Measurements from ENCODE around the gene PDCD1LG2. TPM values are rescaled to one million over a fixed set of nuclear protein-coding genes. Genes with fewer than 3 reads are reported as not detected.

The PDCD1LG2 gene
- total RNA-seq, 1 experiment from 2014 or later: not detected

GRCh38 chr9:5500441-5501235 lies 9.7 kb upstream of the PDCD1LG2 start:
- Histone ChIP-seq H3K9ac (ENCODE audit: low read length) (no peak overlapping the region), H2AFZ (ENCODE audit: low read length) (no peak overlapping the region), H3K27me3 (ENCODE audit: low read length) (no peaks in the 10 kb centered on the region), H4K20me1 (ENCODE audit: insufficient read depth, low read depth, low read length) (no peaks in the 10 kb centered on the region), H3K79me2 (ENCODE audit: low read length) (peaks cover 53% of the 10 kb centered on the region), H3K4me1 (ENCODE audit: low read length) (peaks cover 4% of the 10 kb centered on the region; the same call in 1 of the 2 replicates), H3K4me2 (ENCODE audit: low read depth, low read length, poor library complexity, severe bottlenecking) (no peak overlapping the region), H3K9me3 (ENCODE audit: low read length) (no peaks in the 10 kb centered on the region), H3K27ac (ENCODE audit: low read length) (no peak overlapping the region), H3K36me3 (ENCODE audit: insufficient read depth, low read length) (0 out of 2 replicates have a peak, but pooled peaks cover 3% of the 10 kb centered on the region), H3K4me3 (ENCODE audit: low read length) (no peak overlapping the region), H3K9me2 (replicated peaks; ENCODE audit: insufficient read depth, low read length) (no peaks in the 10 kb centered on the region)
- no peak for DNase-seq

GRCh38 chr9:5502553-5502952 lies 7.8 kb upstream of the PDCD1LG2 start:
- Histone ChIP-seq H3K79me2 (ENCODE audit: low read length) (peaks cover 62% of the 10 kb centered on the region), H3K9ac (ENCODE audit: low read length) (no peak overlapping the region), H3K27me3 (ENCODE audit: low read length) (no peaks in the 10 kb centered on the region), H3K36me3 (ENCODE audit: insufficient read depth, low read length) (0 out of 2 replicates have a peak, but pooled peaks cover 3% of the 10 kb centered on the region), H3K4me1 (ENCODE audit: low read length) (peaks cover 4% of the 10 kb centered on the region; the same call in 1 of the 2 replicates), H3K27ac (ENCODE audit: low read length) (no peak overlapping the region), H3K4me3 (ENCODE audit: low read length) (no peak overlapping the region), H3K4me2 (ENCODE audit: low read depth, low read length, poor library complexity, severe bottlenecking) (no peak overlapping the region), H4K20me1 (ENCODE audit: insufficient read depth, low read depth, low read length) (no peaks in the 10 kb centered on the region), H3K9me3 (ENCODE audit: low read length) (no peaks in the 10 kb centered on the region), H2AFZ (ENCODE audit: low read length) (no peak overlapping the region), H3K9me2 (replicated peaks; ENCODE audit: insufficient read depth, low read length) (no peaks in the 10 kb centered on the region)
- DNase-seq: no peak

- H3K36me3 ChIP-seq (ENCODE audit: insufficient read depth, low read length): peaks cover 5% of the 10 kb centered on the region; the same call in 1 of the 2 replicates
- DNase-seq: no peak
- H3K9ac ChIP-seq (ENCODE audit: low read length): no peak overlapping the region
- H4K20me1 ChIP-seq (ENCODE audit: insufficient read depth, low read depth, low read length): no peaks in the 10 kb centered on the region
- no peaks in the 10 kb centered on the region for H3K27me3 ChIP-seq (ENCODE audit: low read length)
- H3K4me2 ChIP-seq (ENCODE audit: low read depth, low read length, poor library complexity, severe bottlenecking): no peak overlapping the region
- H3K79me2 ChIP-seq (ENCODE audit: low read length): peaks cover 28% of the 10 kb centered on the region
- H3K4me1 ChIP-seq (ENCODE audit: low read length): peaks cover 5% of the 10 kb centered on the region
- H3K9me2 ChIP-seq (replicated peaks; ENCODE audit: insufficient read depth, low read length): no peaks in the 10 kb centered on the region
- no peaks in the 10 kb centered on the region for H3K9me3 ChIP-seq (ENCODE audit: low read length)
- H3K27ac ChIP-seq (ENCODE audit: low read length): no peak overlapping the region
- no peak overlapping the region for H3K4me3 ChIP-seq (ENCODE audit: low read length)
- no peak overlapping the region for H2AFZ ChIP-seq (ENCODE audit: low read length)
Observed at GRCh38 chr9:5509573-5509972, 758 bp upstream of the PDCD1LG2 start.

- Histone ChIP-seq H3K4me2 (ENCODE audit: low read depth, low read length, poor library complexity, severe bottlenecking) (no peak overlapping the region), H3K9ac (ENCODE audit: low read length) (no peak overlapping the region), H3K9me3 (ENCODE audit: low read length) (no peaks in the 10 kb centered on the region), H3K4me3 (ENCODE audit: low read length) (no peak overlapping the region), H3K4me1 (ENCODE audit: low read length) (peaks cover 5% of the 10 kb centered on the region), H3K36me3 (ENCODE audit: insufficient read depth, low read length) (peaks cover 5% of the 10 kb centered on the region; the same call in 1 of the 2 replicates), H3K27ac (ENCODE audit: low read length) (no peak overlapping the region), H3K79me2 (ENCODE audit: low read length) (peaks cover 14% of the 10 kb centered on the region), H4K20me1 (ENCODE audit: insufficient read depth, low read depth, low read length) (no peaks in the 10 kb centered on the region), H3K9me2 (replicated peaks; ENCODE audit: insufficient read depth, low read length) (no peaks in the 10 kb centered on the region), H2AFZ (ENCODE audit: low read length) (no peak overlapping the region), H3K27me3 (ENCODE audit: low read length) (no peaks in the 10 kb centered on the region)
- no peak for DNase-seq
Observed at GRCh38 chr9:5510989-5511388, 658 bp downstream of the PDCD1LG2 start.

GRCh38 chr9:5511476-5511875 lies 1.1 kb downstream of the PDCD1LG2 start:
- no peaks in the 10 kb centered on the region for H3K9me3 ChIP-seq (ENCODE audit: low read length)
- no peaks in the 10 kb centered on the region for H3K27me3 ChIP-seq (ENCODE audit: low read length)
- H3K4me2 ChIP-seq (ENCODE audit: low read depth, low read length, poor library complexity, severe bottlenecking): no peak overlapping the region
- H3K36me3 ChIP-seq (ENCODE audit: insufficient read depth, low read length): peaks cover 5% of the 10 kb centered on the region; the same call in 1 of the 2 replicates
- DNase-seq: no peak
- peaks cover 5% of the 10 kb centered on the region for H3K4me1 ChIP-seq (ENCODE audit: low read length)
- H4K20me1 ChIP-seq (ENCODE audit: insufficient read depth, low read depth, low read length): no peaks in the 10 kb centered on the region
- H3K4me3 ChIP-seq (ENCODE audit: low read length): no peak overlapping the region
- H3K27ac ChIP-seq (ENCODE audit: low read length): no peak overlapping the region
- H2AFZ ChIP-seq (ENCODE audit: low read length): no peak overlapping the region
- peaks cover 9% of the 10 kb centered on the region; the same call in 1 of the 2 replicates for H3K79me2 ChIP-seq (ENCODE audit: low read length)
- no peaks in the 10 kb centered on the region for H3K9me2 ChIP-seq (replicated peaks; ENCODE audit: insufficient read depth, low read length)
- no peak overlapping the region for H3K9ac ChIP-seq (ENCODE audit: low read length)

GRCh38 chr9:5511935-5512580 lies 1.7 kb downstream of the PDCD1LG2 start:
- Histone ChIP-seq H3K4me1 (ENCODE audit: low read length) (peaks cover 5% of the 10 kb centered on the region), H3K4me3 (ENCODE audit: low read length) (no peak overlapping the region), H2AFZ (ENCODE audit: low read length) (no peak overlapping the region), H4K20me1 (ENCODE audit: insufficient read depth, low read depth, low read length) (no peaks in the 10 kb centered on the region), H3K9me3 (ENCODE audit: low read length) (no peaks in the 10 kb centered on the region), H3K36me3 (ENCODE audit: insufficient read depth, low read length) (peaks cover 5% of the 10 kb centered on the region; the same call in 1 of the 2 replicates), H3K79me2 (ENCODE audit: low read length) (0 out of 2 replicates have a peak, but pooled peaks cover 3% of the 10 kb centered on the region), H3K4me2 (ENCODE audit: low read depth, low read length, poor library complexity, severe bottlenecking) (no peak overlapping the region), H3K27ac (ENCODE audit: low read length) (no peak overlapping the region), H3K9ac (ENCODE audit: low read length) (no peak overlapping the region), H3K9me2 (replicated peaks; ENCODE audit: insufficient read depth, low read length) (no peaks in the 10 kb centered on the region), H3K27me3 (ENCODE audit: low read length) (no peaks in the 10 kb centered on the region)
- DNase-seq: no peak

- Histone ChIP-seq H3K9ac (ENCODE audit: low read length) (no peak overlapping the region), H3K9me3 (ENCODE audit: low read length) (no peaks in the 10 kb centered on the region), H3K4me1 (ENCODE audit: low read length) (peaks cover 5% of the 10 kb centered on the region), H2AFZ (ENCODE audit: low read length) (no peak overlapping the region), H3K9me2 (replicated peaks; ENCODE audit: insufficient read depth, low read length) (no peaks in the 10 kb centered on the region), H3K27me3 (ENCODE audit: low read length) (no peaks in the 10 kb centered on the region), H3K4me2 (ENCODE audit: low read depth, low read length, poor library complexity, severe bottlenecking) (no peak overlapping the region), H3K79me2 (ENCODE audit: low read length) (0 out of 2 replicates have a peak, but pooled peaks cover 3% of the 10 kb centered on the region), H3K27ac (ENCODE audit: low read length) (no peak overlapping the region), H3K36me3 (ENCODE audit: insufficient read depth, low read length) (peaks cover 5% of the 10 kb centered on the region; the same call in 1 of the 2 replicates), H3K4me3 (ENCODE audit: low read length) (no peak overlapping the region), H4K20me1 (ENCODE audit: insufficient read depth, low read depth, low read length) (no peaks in the 10 kb centered on the region)
- DNase-seq: no peak
Observed at GRCh38 chr9:5512658-5513452, 2.5 kb downstream of the PDCD1LG2 start.
